Epithelial cell of esophagus (primary cell): ENCODE measurements around the gene B9D2.

Source experiments
- DNase-seq: peaks from one replicate; pipeline ENCODE4 v3.0.0; 2010; ENCODE audit warnings: low read depth
- H3K4me3 ChIP-seq: 2 replicates; pipeline ENCODE4 v1.5.1; 2011; ENCODE audit warnings: mild to moderate bottlenecking, low read length, control low read depth
- CTCF ChIP-seq: IDR thresholded peaks from 2 replicates; pipeline ENCODE4 v1.5.1; 2011; ENCODE audit warnings: low read depth, mild to moderate bottlenecking, low read length, control low read depth, inconsistent platforms; ENCODE audit not compliant: insufficient read depth; ENCODE audit errors: missing control alignments

B9D2 gene

DNA sequence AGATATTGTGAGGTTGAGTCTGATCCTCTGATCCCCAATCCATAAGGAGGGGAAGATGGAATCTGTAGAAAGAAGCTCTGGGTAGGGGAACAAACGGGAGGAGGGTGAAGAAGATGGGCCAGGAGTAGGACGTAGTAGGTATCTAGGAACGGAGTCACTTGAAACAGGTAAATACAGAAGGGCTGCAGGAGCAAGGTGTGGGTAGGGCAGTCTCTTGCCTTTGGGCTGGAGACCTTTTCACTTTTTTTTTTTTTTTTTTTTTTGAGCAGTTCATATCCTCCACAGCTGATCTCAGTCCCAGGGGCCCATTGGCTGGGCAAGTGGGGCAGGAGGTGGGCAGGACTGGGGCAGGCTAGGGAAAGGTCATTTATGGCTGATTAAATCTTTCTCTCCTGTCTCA, 35.1 kb upstream of the B9D2 start:
- no peak for TF ChIP-seq CTCF
- DNase-seq, result no peak
- peak overlapping the region; percentile 95 for H3K4me3 ChIP-seq

- DNase-seq, result no peak
- TF ChIP-seq CTCF, result no peak
- H3K4me3 ChIP-seq, result peak overlapping the region; percentile 95
These were observed 34.6 kb upstream of the B9D2 start for GRCh38 chr19:41398598-41398997.

DNA sequence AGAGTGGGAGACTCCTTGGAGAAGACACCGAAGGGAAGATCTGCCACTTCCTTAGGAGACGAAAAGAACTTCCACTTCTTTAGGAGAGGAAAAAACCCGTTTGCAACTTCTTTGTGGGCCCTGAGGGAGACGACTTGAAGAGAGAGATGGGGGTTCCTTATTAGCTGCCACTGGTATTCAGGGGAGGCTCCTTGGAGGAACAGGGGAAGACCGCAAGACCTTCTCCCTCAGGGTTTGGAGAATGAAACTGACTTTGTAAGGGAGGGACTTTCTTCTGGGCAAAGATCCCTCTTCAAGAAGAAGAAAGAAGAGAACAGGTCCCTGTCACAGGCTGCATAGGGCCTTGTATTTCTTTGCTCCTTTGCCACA, 34.1 kb upstream of the B9D2 start:
- DNase-seq, result no peak
- H3K4me3 ChIP-seq, result peak overlapping the region; percentile 95
- no peak for TF ChIP-seq CTCF

- no peak for TF ChIP-seq CTCF
- peak; percentile 100 for DNase-seq
- H3K4me3 ChIP-seq, result peak within 1 kb of the TSS; percentile 95
These were observed 33.4 kb upstream of the B9D2 start, which contains the start of the genes BCKDHA and EXOSC5 for GRCh38 chr19:41397086-41398049. Gene BCKDHA (plus strand): TSS chr19:41397818. CDS start chr19:41397828, 10 bp downstream. Gene EXOSC5 (minus strand): TSS chr19:41397359. CDS start chr19:41397328, 31 bp downstream.

DNA sequence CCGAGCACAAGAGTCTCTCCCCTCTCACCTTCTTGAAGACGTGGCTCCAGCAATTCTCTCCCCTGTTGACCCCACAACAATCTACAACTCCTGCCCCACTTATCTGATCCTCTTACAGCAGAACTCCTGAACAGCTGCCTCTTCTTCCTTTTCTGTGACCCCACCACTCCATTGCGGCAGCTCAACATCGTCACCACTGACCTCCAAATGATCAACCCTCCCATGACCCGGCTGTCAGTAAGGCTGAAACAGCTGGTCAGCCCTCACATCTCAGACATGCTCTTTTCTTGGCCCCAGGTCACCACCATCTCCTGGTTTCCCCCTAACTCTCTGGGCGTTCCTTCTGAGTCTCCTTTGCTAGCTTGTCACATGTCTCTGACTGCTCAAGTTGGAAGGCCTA, 31.4 kb upstream of the B9D2 start:
- no peak overlapping the region for H3K4me3 ChIP-seq
- TF ChIP-seq CTCF, result no peak
- no peak for DNase-seq

- no peak for TF ChIP-seq CTCF
- no peak overlapping the region for H3K4me3 ChIP-seq
- DNase-seq, result no peak
These were observed 28.8 kb upstream of the B9D2 start for GRCh38 chr19:41392775-41393174.
